ENCODE data around the gene C16orf82.
A peak's percentile ranks its signal among the peaks of the same experiment; 100 is the strongest.
"Not testable (repeated sequence)": the region's sequence is repeated elsewhere in the genome, so short reads cannot be mapped to it uniquely, and the experiment has no call there.

Gene C16orf82

GRCh38 chr16:27066668-27067537, at the start of gene C16orf82:
C16orf82 (plus strand) TSS chr16:27066927.
- no peak for DNase-seq

- no peak for DNase-seq
Observed at GRCh38 chr16:27020031-27020430, 46.7 kb upstream of the C16orf82 start.

- no peak for DNase-seq
Observed at GRCh38 chr16:27024010-27024409, 42.7 kb upstream of the C16orf82 start.

DNA sequence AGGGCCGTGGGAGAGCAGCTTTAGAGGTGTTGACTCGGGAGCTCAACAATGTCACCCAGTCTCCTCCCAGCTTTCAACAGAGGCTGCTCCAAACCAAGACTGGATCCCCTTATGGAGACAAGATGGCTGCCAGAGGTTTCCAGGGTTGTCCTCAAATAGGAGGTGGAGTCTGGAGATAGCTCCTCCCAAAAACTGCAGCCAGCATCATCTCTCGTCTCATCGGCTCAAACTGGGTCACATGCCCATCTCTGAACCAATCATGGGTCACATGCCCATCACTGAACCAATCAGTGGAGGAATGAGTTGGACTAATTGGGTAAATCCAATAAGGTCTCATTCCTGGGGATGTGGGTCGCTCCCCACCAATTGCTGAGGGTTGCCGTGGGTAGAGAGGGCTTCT, 41.1 kb upstream of the C16orf82 start:
- no peak for DNase-seq

GRCh38 chr16:27027971-27028370, 38.8 kb upstream of the C16orf82 start:
- no peak for DNase-seq

- no peak for DNase-seq
Observed at GRCh38 chr16:27028591-27029110, 38.1 kb upstream of the C16orf82 start.

GRCh38 chr16:27029525-27029924, 37.2 kb upstream of the C16orf82 start:
- DNase-seq = no peak

DNA sequence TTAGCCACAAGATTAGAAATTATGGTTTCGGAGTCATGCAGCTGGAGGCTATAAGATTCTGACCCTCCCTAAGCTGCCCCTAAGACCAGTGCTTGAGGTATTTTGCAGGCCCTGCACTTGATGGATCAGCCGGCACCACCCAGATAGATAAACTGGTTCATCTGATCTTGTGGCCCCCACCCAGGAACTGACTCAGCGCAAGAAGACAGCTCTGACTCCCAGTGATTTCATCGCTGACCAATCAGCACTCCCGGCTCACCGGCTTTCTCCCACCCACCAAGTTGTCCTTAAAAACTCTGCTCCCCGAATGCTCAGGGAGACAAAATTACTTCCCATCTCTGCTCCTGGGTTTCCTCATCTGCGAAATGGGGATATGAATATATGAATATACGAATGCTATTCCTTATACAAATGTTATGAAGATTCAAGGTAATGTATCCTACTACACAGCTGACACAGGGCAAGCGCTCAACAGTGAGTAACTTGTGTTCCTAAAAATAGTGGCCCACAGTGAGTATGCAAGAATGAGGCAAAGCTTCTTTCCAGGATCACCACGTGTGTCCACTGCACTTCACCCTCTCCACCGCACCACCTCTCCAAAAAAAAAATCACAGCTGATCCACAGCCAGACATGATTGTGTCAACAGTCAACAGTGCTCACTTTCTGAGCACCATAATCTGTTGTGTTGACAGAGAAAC, 33.3 kb upstream of the C16orf82 start:
- no peak for DNase-seq

DNA sequence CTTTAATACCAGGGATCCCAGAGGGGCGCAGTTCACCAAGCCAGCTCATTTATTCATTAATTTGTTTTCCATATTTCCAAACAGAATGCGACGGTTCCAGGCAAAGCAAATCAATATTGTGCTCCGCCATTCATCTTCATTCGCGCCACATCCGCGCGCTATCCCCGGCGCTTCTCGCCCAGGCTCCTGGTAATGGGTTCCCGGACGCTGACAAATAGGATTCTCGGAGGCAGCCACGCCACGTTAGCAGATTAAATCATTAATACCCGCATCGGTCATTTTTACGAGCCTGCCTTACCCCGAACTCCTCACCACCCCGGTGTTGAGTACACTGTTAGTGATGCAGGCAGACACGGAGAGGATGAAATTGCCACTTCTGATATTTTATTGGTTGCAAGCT, 26.0 kb upstream of the C16orf82 start:
- DNase-seq = no peak

GRCh38 chr16:27046958-27047518, 19.7 kb upstream of the C16orf82 start:
- no peak for DNase-seq

GRCh38 chr16:27048316-27048715, 18.4 kb upstream of the C16orf82 start:
- DNase-seq = no peak

- no peak for DNase-seq
Observed at GRCh38 chr16:27049117-27049516, 17.6 kb upstream of the C16orf82 start.

DNA sequence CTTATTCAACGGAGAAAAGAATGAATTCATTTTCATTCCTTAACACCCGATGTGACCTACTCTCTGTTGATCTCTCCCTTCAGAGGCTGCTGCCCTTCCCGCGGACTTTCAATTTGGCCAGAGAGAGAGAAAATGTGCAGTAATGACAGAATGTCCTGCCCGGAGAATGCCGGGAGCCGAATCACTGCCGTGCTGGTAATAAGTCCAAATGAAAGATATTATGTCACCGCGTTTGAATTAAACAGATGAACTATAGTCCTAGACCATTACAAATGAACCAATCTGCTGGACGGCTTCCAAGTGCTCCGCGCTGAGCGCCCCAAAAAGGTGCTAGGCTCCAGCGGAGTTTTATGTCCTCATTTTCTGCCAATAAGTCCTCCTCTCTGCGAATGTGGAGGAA, 14.7 kb upstream of the C16orf82 start:
- peak; percentile 18 for DNase-seq

DNA sequence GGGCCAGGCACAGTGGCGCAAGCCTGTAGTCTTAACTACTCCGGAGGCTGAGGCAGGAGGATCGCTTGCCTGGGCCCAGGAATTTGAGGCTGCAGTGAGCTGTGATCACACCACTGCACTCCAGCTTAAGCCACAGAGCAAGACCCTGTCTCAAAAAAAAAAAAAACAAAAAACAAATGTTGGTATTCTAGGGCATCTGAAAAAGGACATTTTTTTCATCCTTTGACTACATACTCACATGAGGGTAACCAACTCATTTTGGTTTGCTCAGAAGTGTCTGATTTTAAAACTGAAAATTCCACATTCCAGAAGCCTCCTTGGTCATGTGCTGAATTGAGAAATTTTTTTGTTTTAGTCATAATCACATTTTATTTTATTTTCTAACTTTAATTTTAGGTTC, 12.7 kb upstream of the C16orf82 start:
- no peak for DNase-seq

DNA sequence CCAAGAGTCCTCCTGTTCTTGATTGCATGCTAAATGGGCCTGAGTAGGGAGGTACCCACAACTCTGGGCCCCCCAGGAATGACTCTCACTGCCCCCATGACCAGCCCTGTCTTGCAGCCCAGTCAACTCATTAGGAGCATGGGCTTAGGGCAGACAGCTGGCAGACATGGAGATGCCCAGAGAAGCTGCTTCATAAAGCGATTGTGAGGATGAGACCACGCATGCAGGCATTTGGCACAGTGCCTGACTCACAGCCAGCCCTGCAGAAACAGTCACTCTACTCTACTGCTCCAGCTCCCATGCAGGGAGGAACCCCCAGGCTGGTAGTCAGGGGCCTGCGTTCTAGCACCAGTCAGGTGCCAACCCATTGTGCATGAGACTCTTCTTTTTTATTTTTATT, 8.4 kb upstream of the C16orf82 start:
- DNase-seq = no peak

DNA sequence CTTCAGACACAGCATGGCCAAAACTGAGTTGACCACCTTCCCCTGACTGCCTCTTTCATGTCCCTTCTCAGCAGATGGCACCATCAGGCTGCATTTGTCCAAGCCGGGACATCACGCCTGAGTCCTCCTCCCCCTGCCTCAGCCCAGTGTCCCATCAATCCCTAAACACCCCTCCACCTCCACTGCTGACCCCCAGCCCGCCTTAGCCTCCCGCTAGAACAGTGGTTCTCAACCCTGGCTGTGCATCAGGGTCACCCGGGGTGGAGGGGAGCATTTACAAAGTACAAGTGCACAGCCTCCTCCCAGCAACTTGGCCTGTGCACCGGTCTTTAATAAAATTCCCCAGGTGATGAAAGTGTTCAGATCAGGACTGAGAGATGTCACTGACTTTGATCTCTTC, 4.0 kb downstream of the C16orf82 start:
- DNase-seq = no peak

GRCh38 chr16:27073733-27074132, 7.0 kb downstream of the C16orf82 start:
- DNase-seq = no peak

DNA sequence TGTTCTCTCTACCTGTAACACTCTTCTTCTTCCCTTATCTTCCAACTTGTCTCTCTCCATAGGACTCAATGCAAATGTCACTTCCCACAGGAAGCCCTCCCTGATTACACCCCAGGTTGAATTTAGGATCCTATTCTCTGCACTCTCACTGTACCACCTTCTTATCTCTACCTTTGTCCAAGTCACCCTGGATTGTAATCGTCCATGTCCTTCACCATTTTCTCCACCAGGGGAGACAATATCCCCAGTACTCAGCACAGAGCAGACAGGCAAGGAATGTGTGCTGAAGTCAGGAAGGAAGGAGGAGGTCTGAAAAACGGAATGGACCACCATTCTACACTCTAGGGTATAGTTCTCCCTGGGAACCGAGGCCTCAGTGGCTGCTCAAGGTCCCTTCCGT, 14.2 kb downstream of the C16orf82 start:
- DNase-seq = no peak

DNA sequence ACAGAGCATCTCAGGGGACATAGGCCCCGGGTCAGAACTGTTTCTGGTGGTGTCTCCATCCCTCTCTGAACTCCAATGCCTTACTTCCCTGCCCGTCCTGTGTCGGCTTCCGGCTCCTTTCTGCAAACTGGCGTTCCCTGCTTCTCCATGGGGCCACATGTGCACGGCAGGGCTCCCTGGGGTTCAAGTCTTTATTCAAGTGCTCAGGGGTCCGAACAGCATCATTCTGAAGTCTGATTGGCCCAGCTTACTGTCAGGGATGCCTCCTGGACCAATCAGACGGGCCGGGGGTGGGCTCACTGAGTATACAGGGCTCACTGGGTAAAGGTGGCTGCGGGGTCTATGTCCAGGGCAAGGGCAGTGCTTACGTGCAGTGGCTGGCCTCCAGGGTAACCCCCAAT, 17.1 kb downstream of the C16orf82 start:
- no peak for DNase-seq

DNA sequence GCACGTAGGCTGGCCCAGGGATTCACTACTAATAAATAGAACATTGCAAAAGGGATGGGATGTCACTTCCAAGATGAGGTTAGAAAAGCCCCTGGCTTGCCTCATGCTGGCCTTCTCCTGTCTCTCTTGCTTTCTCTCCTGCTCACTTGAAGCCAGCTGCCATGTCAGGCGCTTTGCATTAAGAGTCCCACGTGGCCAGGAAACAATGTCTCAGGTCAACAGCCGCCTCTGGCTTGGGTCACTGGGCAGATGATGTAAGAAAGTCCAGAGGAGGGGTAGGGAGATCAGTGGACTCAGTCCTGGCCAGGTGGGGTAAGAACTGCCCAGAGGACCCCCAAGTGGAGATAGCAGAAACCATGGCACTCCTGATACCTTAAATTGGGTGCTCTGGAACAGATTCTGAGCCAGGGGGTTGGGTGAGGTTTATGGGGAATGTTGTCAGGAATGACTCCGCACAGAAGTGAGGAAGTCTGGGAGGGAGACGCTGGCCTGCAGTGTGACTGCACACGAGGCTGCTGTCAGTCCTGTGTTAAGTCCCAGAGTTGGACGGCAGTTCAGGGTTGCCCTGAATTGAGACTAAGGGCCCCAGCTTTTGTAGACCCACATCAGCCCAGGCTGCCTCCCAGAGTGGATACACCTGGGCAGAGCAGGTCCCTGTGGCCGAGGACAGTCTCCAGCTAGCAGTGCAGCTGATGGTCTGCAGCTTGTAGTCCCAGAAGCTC, 17.7 kb downstream of the C16orf82 start:
- DNase-seq = no peak

DNA sequence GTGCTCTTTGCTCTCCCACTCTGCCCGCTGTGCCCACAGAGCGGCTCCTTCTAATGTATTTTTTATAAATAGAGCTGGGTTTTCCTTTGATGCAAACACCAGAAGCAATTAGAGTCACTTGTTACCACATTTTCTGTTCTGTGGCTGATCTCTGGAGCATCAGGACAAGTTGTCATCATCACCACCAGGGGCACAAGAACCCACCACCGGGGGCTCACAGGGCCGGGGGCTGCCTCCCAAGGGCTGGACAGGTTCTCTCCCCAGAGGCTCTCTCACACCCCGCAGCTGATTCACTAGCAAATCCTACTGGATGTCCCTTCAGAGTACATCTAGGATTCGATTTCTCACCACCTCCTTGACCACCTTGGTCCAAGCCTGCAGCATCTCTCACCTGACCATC, 18.5 kb downstream of the C16orf82 start:
- DNase-seq = no peak

DNA sequence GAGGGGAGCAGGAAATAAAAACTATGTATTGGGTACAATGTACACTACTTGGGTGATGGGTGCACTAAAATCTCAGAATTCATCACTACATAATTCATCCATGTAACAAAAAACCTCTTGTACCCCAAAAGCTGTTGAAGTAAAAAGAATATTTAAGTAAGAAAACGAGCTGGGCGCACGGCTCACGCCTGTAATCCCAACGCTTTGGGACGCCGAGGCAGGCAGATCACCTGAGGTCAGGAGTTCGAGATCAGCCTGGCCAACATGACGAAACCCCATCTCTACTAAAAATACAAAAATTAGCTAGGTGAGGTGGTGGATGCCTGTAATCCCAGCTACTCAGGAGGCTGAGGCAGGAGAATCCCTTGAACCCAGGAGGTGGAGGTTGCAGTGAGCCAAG, 19.3 kb downstream of the C16orf82 start:
- not testable (repeated sequence) for DNase-seq

DNA sequence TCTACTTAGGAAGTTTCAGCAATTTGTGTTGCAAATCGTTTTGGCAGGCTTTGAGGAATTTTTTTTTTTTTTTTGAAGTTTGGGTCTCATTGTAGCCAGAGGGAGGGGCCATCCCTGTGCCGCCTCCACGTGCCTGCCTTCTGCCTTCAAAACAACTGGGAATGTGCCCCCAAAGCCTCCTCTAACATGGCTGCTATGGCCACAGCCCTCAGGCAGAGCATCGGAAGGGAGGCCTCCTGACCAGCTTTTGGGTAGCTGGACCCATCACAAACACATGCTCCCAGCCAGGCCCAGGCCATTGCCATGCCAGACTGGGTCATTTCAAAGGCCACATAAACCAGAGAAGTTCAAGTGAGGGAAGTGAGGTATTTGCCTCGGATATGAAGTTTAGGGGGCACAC, 21.5 kb downstream of the C16orf82 start:
- DNase-seq = no peak
